Measurements from ENCODE around the gene TSPAN14. TPM values are rescaled to one million over a fixed set of nuclear protein-coding genes. Genes with fewer than 3 reads are reported as not detected.
A peak's percentile ranks its signal among the peaks of the same experiment; 100 is the strongest.
"Not testable (repeated sequence)": the region's sequence is repeated elsewhere in the genome, so short reads cannot be mapped to it uniquely, and the experiment has no call there.

Gene TSPAN14
- total RNA-seq, 1 donor from 2014 or later = 18.9 TPM

GRCh38 chr10:80473096-80473657 lies 19.1 kb downstream of the TSPAN14 start:
- no peak overlapping the region for H3K4me3 Mint-ChIP-seq
- intact Hi-C loops (cut with micrococcal nuclease) = loop anchor here (2.0 to 5.0 kb wide), 2 partner anchors 14 to 66 kb away; partner anchors contain the start of gene PRXL2A
- ChIA-PET CTCF (interaction anchor here (0.9 to 1.7 kb wide), 3 partner anchors 20 to 29 kb away, joined by 3 to 4 read pairs (median 4); no protein-coding TSS in a partner anchor), POLR2A (interaction anchor here (1.1 to 2.3 kb wide), 2 partner anchors 17 to 19 kb away, joined by 4 to 10 read pairs; no protein-coding TSS in a partner anchor)
- H3K36me3 Mint-ChIP-seq (ENCODE audit: low read depth) = peaks cover 38% of the 10 kb centered on the region
- peaks cover 5% of the 10 kb centered on the region for H3K9me3 Mint-ChIP-seq
- no peak for DNase-seq
- peaks cover 58% of the 10 kb centered on the region for H3K4me1 Mint-ChIP-seq
- no peak for ATAC-seq (ENCODE audit: low read depth)
- TF ChIP-seq CTCF (IDR thresholded peaks at IDR 0.05) = no peak
- H3K27ac Mint-ChIP-seq = peak overlapping the region; percentile 90
- no peaks in the 10 kb centered on the region for H3K27me3 Mint-ChIP-seq

DNA sequence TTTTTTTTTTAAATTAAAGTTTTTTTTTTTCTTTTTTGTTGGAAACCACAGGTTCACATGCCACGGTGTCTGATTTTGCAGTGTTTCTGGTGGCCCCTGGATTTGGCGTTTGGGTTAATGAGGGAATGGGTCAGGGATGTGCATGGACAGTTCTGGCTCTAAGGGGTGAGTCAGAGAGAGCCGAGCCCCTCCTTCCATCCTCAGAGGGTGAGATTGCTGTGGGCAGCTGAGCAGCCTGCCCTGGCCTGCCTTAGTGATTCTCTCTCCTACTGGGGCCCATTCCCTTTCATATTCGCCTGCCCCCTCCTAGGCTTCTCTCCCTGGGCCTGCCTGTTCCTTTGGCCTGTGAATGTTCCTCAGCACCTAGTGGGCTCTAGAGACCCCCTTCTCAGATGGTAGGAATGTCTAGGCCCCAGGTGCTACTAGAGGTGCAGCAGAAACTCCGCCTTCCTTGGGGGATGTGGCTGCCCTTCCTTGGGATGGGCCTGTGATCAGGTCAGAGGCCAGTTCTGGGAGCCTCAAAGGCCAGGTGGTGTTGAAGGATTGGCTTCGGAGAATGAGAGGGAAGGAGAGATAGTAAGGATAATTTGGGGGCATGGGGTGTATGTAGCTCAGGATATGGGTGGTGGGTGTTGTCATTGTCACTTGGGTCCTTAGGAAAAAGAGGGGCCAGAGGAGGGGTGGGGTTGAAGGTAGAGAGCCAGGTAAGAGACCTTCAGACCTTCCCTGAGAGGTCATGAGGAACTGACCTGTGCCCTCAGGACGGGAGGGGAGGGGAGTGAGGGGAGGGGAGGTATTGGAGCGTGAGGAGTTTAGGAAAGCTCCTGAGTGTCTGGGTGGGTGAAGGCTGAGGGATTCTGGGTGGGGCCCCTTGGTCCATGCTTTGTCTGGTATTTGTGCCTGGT lies 19.8 kb downstream of the TSPAN14 start:
- H3K27me3 Mint-ChIP-seq = no peaks in the 10 kb centered on the region
- peaks cover 53% of the 10 kb centered on the region for H3K4me1 Mint-ChIP-seq
- H3K9me3 Mint-ChIP-seq = peaks cover 8% of the 10 kb centered on the region
- H3K27ac Mint-ChIP-seq = peak overlapping the region; percentile 76
- ChIA-PET CTCF (interaction anchor here (1.4 kb wide), 1 partner anchor 15 kb away, joined by 4 read pairs; no protein-coding TSS in a partner anchor), POLR2A (interaction anchor here (1.1 to 1.3 kb wide), 2 partner anchors 19 to 26 kb away, joined by 4 to 13 read pairs; no protein-coding TSS in a partner anchor)
- TF ChIP-seq CTCF (IDR thresholded peaks at IDR 0.05) = no peak
- ATAC-seq (ENCODE audit: low read depth) = no peak
- no peak for DNase-seq
- intact Hi-C loops (cut with micrococcal nuclease) = loop anchor here (2.0 to 5.0 kb wide), 2 partner anchors 13 to 67 kb away; partner anchors contain the start of gene PRXL2A
- no peak overlapping the region for H3K4me3 Mint-ChIP-seq
- peaks cover 41% of the 10 kb centered on the region for H3K36me3 Mint-ChIP-seq (ENCODE audit: low read depth)

GRCh38 chr10:80474597-80474910 lies 20.4 kb downstream of the TSPAN14 start:
- intact Hi-C loops (cut with micrococcal nuclease) = loop anchor here (5.0 kb wide), 1 partner anchor 67 kb away; the partner anchor contains the start of gene PRXL2A
- CTCF ChIA-PET = interaction anchor here (1.4 kb wide), 1 partner anchor 15 kb away, joined by 4 read pairs; no protein-coding TSS in a partner anchor
- H3K27me3 Mint-ChIP-seq = no peaks in the 10 kb centered on the region
- no peak for DNase-seq
- no peak overlapping the region for H3K4me3 Mint-ChIP-seq
- peaks cover 49% of the 10 kb centered on the region for H3K4me1 Mint-ChIP-seq
- H3K9me3 Mint-ChIP-seq = peaks cover 8% of the 10 kb centered on the region
- H3K27ac Mint-ChIP-seq = peak overlapping the region; percentile 76
- no peak for TF ChIP-seq CTCF (IDR thresholded peaks at IDR 0.05)
- ATAC-seq (ENCODE audit: low read depth) = no peak
- H3K36me3 Mint-ChIP-seq (ENCODE audit: low read depth) = peaks cover 37% of the 10 kb centered on the region
- POLR2A ChIA-PET = interaction anchor here (0.6 to 1.3 kb wide), 2 partner anchors 16 to 26 kb away, joined by 3 to 13 read pairs; no protein-coding TSS in a partner anchor

GRCh38 chr10:80474941-80475340 lies 20.8 kb downstream of the TSPAN14 start:
- Mint-ChIP-seq H3K36me3 (ENCODE audit: low read depth) (peaks cover 34% of the 10 kb centered on the region), H3K4me1 (peaks cover 48% of the 10 kb centered on the region), H3K4me3 (no peak overlapping the region), H3K9me3 (peaks cover 8% of the 10 kb centered on the region), H3K27me3 (no peaks in the 10 kb centered on the region), H3K27ac (peak overlapping the region; percentile 76)
- CTCF ChIA-PET = interaction anchor here (1.4 kb wide), 1 partner anchor 16 kb away, joined by 4 read pairs; no protein-coding TSS in a partner anchor
- no peak for TF ChIP-seq CTCF (IDR thresholded peaks at IDR 0.05)
- POLR2A ChIA-PET = interaction anchor here (0.6 to 1.3 kb wide), 2 partner anchors 16 to 25 kb away, joined by 3 to 13 read pairs; no protein-coding TSS in a partner anchor
- intact Hi-C loops (cut with micrococcal nuclease) = loop anchor here (5.0 kb wide), 1 partner anchor 68 kb away; the partner anchor contains the start of gene PRXL2A
- no peak for ATAC-seq (ENCODE audit: low read depth)
- no peak for DNase-seq

GRCh38 chr10:80475641-80476040 lies 21.5 kb downstream of the TSPAN14 start:
- peaks cover 35% of the 10 kb centered on the region for H3K36me3 Mint-ChIP-seq (ENCODE audit: low read depth)
- H3K9me3 Mint-ChIP-seq; H3K27me3 Mint-ChIP-seq; DNase-seq; intact Hi-C loops (cut with micrococcal nuclease); H3K4me3 Mint-ChIP-seq; H3K27ac Mint-ChIP-seq; ATAC-seq (ENCODE audit: low read depth): not testable (repeated sequence)
- ChIA-PET CTCF (interaction anchor here (1.4 kb wide), 1 partner anchor 16 kb away, joined by 4 read pairs; no protein-coding TSS in a partner anchor), POLR2A (interaction anchor here (0.6 kb wide), 1 partner anchor 36 kb away, joined by 12 read pairs; no protein-coding TSS in a partner anchor)
- H3K4me1 Mint-ChIP-seq = peaks cover 45% of the 10 kb centered on the region
